ENCODE measurements around the gene STK36. TPM values are rescaled to one million over a fixed set of nuclear protein-coding genes. Genes with fewer than 3 reads are reported as not detected.

STK36 gene
- total RNA-seq, 1 experiment from 2014 or later: 29.4 TPM

DNA sequence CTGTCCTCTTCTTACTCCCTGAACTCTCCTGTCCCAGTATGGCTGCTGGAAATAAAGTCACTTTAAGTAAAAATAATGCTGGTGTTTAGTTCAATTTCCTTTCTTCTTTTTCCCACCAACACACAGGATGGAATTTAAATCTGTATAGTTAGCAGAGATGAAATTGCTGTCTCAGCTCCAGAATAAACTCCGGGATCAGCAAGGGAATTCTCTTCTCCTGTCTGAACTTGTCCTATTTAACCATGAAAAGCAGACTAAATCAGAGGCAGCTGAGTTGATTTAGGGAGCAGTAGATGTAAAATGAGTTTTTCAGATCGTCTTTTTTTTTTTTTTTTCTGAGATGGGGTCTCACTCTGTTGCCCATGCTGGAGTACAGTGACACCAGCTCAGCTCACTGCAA lies 64.6 kb downstream of the STK36 start:
- DNase-seq: no peak
- no peaks in the 10 kb centered on the region for H3K27me3 ChIP-seq (ENCODE audit: control insufficient read depth, insufficient read depth, low read length)
- H3K36me3 ChIP-seq (replicated peaks; ENCODE audit: control insufficient read depth, insufficient read depth, low read length): peaks cover 20% of the 10 kb centered on the region
- no peak overlapping the region for H3K4me3 ChIP-seq (ENCODE audit: insufficient read depth, low read depth, low read length)

DNA sequence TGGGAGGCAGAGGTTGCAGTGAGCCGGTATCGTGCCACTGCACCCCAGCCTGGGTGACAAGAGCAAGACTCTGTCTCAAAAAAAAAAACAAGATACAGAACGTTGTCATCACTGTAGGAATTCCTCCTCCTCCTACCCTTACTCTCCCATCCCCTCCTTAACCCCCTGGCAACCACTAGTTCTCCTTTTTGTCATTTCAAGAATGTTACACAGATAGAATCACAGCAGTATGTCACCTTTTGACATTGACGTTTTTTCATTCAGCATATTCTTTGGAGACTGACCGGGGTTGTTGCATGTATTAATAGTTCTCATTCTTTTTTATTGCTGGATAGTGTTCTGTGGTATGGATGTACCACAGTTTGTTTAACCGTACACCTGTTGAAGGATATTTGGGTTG lies 71.2 kb downstream of the STK36 start:
- no peaks in the 10 kb centered on the region for H3K27me3 ChIP-seq (ENCODE audit: control insufficient read depth, insufficient read depth, low read length)
- DNase-seq: no peak
- no peak overlapping the region for H3K4me3 ChIP-seq (ENCODE audit: insufficient read depth, low read depth, low read length)
- H3K36me3 ChIP-seq (replicated peaks; ENCODE audit: control insufficient read depth, insufficient read depth, low read length): peaks cover 40% of the 10 kb centered on the region

DNA sequence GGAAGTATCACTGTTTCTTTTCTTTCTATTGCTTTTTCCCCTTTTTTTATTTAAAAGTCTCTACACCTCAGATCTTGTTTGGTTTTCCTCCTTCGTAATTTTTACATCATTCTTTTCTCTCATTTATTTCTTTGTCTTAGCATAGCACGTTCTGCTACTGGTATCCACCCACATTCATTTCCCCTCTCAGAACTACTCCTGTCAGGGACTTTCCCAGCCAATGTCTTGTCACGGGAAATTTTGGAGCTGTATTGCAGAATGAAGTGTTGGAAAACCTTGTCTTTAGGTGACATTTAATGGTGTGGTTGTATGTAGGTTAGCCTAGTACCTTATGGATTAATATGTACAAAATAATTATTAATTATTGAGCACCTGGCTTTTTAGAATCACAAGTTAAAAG lies 72.7 kb downstream of the STK36 start:
- no peak for DNase-seq
- H3K36me3 ChIP-seq (replicated peaks; ENCODE audit: control insufficient read depth, insufficient read depth, low read length): peaks cover 40% of the 10 kb centered on the region
- H3K27me3 ChIP-seq (ENCODE audit: control insufficient read depth, insufficient read depth, low read length): no peaks in the 10 kb centered on the region

DNA sequence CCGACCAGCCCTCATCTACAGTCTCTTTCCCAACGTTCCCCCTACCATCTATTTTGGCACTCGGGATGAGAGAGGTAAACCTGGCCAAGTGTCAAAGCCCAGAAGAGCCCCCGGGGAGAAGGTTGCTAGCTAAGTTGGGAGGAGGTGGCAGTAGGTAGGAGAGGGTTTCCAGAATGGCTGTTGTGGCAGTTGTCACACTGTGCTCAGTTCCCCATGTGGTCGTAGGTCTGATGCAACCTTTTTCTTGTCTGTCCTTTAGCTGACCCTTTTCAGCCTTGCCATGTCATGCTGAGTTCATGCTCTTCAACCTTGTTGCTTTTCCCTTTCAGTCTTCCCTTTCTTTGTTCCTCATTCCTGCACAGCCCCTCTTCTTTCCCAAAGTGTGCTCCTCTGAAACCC lies 73.3 kb downstream of the STK36 start:
- no peak for DNase-seq
- Histone ChIP-seq H3K27me3 (ENCODE audit: control insufficient read depth, insufficient read depth, low read length) (no peaks in the 10 kb centered on the region), H3K36me3 (replicated peaks; ENCODE audit: control insufficient read depth, insufficient read depth, low read length) (peaks cover 42% of the 10 kb centered on the region), H3K4me3 (ENCODE audit: insufficient read depth, low read depth, low read length) (no peak overlapping the region)

More for the DNA sequence above, 72.7 kb downstream of the STK36 start:
- H3K4me3 ChIP-seq (ENCODE audit: insufficient read depth, low read depth, low read length): no peak overlapping the region

DNA sequence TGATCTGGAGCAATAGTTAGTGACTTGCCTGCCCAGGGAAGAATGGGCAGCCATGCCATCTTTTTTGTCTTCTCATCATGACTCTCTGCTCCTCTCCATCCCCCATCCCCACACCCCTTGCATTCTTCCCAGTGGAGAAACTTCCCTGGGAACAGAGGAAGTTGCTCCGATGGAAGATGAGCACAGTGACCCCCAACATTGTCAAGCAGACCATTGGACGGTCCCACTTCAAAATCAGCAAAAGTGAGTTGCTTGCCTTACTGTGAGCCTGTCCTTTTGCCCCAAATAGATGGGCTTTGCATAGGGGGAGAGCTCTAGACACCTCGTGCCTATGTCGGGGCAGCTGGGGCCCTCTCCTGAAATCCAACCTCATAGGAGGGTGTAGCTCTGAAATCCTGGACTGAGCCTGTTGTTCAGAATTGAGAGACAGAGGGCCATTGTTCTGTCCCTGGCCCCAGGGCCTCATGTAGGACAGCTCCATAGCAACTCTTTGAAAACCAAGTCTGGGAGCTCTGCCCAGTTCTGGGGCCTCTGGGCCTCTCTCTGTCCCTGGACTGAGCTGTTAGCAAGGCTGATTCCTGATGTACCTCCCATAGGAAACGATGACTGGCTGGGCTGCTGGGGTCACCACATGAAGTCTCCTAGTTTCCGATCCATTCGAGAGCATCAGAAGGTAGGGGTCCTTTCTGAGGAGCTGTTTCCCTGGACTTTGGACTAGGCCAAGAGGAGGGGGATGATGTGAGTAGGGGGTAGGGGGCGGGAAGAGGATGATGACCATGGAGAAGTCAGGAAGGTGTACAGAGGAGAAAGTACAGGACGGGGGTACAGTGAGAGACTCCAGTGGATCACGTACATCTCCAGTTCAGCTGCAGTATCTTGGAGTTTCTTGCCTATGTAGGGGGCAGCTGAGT lies 73.9 kb downstream of the STK36 start:
- Histone ChIP-seq H3K27me3 (ENCODE audit: control insufficient read depth, insufficient read depth, low read length) (no peaks in the 10 kb centered on the region), H3K36me3 (replicated peaks; ENCODE audit: control insufficient read depth, insufficient read depth, low read length) (peaks cover 43% of the 10 kb centered on the region), H3K4me3 (ENCODE audit: insufficient read depth, low read depth, low read length) (no peak overlapping the region)
- no peak for DNase-seq

DNA sequence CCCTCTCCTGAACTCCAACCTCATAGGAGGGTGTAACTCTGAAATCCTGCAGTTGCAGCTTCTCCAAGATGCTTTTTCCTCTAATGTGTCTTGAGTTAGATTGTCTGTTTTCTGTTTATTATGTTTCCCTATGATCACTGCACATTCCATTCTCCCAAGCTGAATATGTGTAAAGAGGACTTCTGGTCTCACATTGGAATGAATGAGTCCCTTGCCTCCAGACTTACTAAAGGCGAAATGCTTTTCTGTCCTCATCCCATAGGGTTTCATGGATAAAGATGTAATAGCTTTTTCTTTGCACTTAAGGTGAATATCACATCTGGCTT lies 74.5 kb downstream of the STK36 start:
- no peak for DNase-seq
- no peaks in the 10 kb centered on the region for H3K27me3 ChIP-seq (ENCODE audit: control insufficient read depth, insufficient read depth, low read length)
- H3K4me3 ChIP-seq (ENCODE audit: insufficient read depth, low read depth, low read length): no peak overlapping the region
- H3K36me3 ChIP-seq (replicated peaks; ENCODE audit: control insufficient read depth, insufficient read depth, low read length): peaks cover 44% of the 10 kb centered on the region

DNA sequence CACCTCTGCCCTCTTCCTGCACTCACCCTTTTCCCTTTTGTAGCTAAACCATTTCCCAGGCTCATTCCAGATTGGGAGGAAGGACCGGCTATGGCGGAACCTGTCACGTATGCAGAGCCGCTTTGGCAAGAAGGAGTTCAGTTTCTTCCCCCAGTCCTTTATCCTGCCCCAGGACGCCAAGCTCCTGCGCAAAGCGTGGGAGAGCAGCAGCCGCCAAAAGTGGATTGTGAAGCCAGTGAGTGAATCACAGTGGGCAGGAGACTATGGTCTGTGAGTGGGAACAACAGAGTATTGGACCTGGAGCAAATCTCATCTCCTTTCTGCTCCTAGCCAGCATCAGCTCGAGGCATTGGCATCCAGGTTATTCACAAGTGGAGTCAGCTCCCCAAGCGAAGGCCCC lies 75.1 kb downstream of the STK36 start:
- Histone ChIP-seq H3K4me3 (ENCODE audit: insufficient read depth, low read depth, low read length) (no peak overlapping the region), H3K36me3 (replicated peaks; ENCODE audit: control insufficient read depth, insufficient read depth, low read length) (peaks cover 45% of the 10 kb centered on the region), H3K27me3 (ENCODE audit: control insufficient read depth, insufficient read depth, low read length) (no peaks in the 10 kb centered on the region)
- no peak for DNase-seq

DNA sequence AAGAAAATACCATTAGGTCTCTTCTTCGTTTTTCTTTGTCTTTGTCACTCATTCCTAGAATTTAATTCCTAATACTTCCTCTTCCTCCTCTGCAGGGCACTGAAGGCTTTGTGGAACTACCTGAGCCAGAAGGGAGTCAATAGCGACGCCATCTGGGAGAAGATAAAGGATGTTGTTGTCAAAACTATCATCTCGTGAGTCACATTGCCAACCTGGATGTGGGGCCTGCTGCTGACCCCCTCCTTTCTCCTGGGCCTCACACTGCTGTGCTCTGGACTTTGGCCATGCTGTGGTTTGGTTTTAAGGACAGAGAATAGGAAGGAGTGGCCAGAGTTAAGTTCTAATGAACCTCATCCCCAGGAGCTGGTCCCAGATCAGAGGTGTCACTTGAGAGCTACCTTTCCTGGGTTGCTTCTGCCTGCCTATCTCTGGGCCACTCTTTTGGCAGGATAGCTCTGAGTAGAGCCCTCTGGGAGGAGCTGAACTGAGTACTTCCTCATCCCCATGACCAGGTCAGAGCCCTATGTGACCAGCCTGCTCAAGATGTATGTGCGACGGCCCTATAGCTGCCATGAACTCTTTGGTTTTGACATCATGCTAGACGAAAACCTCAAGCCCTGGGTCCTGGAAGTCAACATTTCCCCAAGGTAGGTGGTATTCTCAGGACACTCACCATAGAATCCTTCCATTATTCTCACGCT lies 77.0 kb downstream of the STK36 start:
- no peaks in the 10 kb centered on the region for H3K27me3 ChIP-seq (ENCODE audit: control insufficient read depth, insufficient read depth, low read length)
- no peak overlapping the region for H3K4me3 ChIP-seq (ENCODE audit: insufficient read depth, low read depth, low read length)
- no peak for DNase-seq
- peaks cover 62% of the 10 kb centered on the region for H3K36me3 ChIP-seq (replicated peaks; ENCODE audit: control insufficient read depth, insufficient read depth, low read length)

Other genes starting within 250 kb of the STK36 start
- gene USP37, start 103.7 kb upstream of the STK36 start, total RNA-seq (2014; rRNA removed; shearing (Covaris generic)): 12.4 and 14.5 TPM in 2 replicates
- gene CNOT9, start 103.2 kb upstream of the STK36 start, total RNA-seq (2014; rRNA removed; shearing (Covaris generic)): 95.5 and 120 TPM in 2 replicates
- not detected in 2 replicates for gene PLCD4, start 64.2 kb upstream of the STK36 start, total RNA-seq (2014; rRNA removed; shearing (Covaris generic))
- gene ZNF142, start 12.5 kb upstream of the STK36 start, total RNA-seq (2014; rRNA removed; shearing (Covaris generic)): 14.6 and 14.8 TPM in 2 replicates
- 31.1 and 32.2 TPM in 2 replicates for gene BCS1L, start 12.4 kb upstream of the STK36 start, total RNA-seq (2014; rRNA removed; shearing (Covaris generic))
- 40.6 and 55.5 TPM in 2 replicates for gene RNF25, start 84 bp upstream of the STK36 start, total RNA-seq (2014; rRNA removed; shearing (Covaris generic))
- 82.1 and 87.6 TPM in 2 replicates for gene TTLL4, start 38.7 kb downstream of the STK36 start, total RNA-seq (2014; rRNA removed; shearing (Covaris generic))
- gene CYP27A1, start 110.1 kb downstream of the STK36 start, total RNA-seq (2014; rRNA removed; shearing (Covaris generic)): 14.3 and 15.4 TPM in 2 replicates
- gene PRKAG3, start 159.7 kb downstream of the STK36 start, total RNA-seq (2014; rRNA removed; shearing (Covaris generic)): not detected in 2 replicates
- gene WNT6, start 187.7 kb downstream of the STK36 start, total RNA-seq (2014; rRNA removed; shearing (Covaris generic)): not detected in 2 replicates
- 0.33 TPM in 1 of 2 replicates, not detected in the other for gene WNT10A, start 208.8 kb downstream of the STK36 start, total RNA-seq (2014; rRNA removed; shearing (Covaris generic))